Activated naive CD8-positive, alpha-beta T cell treated with anti-CD3 and anti-CD28 coated beads, Interleukin-2, amount 50 U/mL, for 16 hours (primary cell): ENCODE results near the gene FBXO31.
"Not testable (repeated sequence)": the region's sequence is repeated elsewhere in the genome, so short reads cannot be mapped to it uniquely, and the experiment has no call there.

Experiments used
- DNase-seq: peaks from one replicate; pipeline ENCODE4 v3.0.0-alpha.2; 2020; ENCODE audit warnings: low read depth, low spot score

The FBXO31 gene

DNA sequence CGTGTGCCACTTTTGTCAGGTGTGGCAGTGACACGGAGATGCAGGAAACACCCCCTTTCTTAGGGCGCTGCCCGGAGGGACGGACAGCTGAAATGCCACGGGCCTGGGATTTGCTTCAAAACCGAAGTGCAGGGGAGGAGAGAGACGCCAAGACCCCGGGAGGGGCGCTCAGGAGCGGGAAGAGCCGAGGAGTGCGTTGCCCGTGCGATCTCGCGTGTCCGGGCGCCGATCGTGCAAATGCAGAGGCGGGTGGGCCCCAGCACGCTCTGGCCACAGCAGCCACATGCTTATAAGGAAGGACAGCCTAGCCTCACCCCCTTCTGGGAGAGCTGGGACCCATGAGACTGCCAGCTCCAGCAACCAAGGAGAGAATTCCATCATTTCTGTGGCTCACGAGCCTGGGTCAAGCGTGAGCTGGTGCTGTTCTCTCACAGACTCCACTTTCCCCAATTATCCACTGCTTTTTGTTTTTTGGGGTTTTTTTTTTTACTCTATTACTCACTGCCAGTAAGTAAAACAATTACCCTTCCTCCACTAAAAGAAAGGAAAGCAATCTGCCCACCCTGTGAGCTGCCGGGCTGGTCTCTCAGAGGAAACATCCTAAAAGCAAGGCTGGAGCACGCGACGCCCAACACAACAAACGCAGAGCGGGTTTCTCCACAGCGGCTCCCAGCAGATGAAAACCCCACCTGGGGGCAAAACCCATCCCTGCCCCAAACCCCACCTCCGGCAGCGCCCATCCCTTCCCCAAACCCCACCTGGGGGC lies 39.2 kb downstream of the FBXO31 start:
- DNase-seq = no peak

GRCh38 chr16:87343753-87344050 lies 39.9 kb downstream of the FBXO31 start:
- no peak for DNase-seq

DNA sequence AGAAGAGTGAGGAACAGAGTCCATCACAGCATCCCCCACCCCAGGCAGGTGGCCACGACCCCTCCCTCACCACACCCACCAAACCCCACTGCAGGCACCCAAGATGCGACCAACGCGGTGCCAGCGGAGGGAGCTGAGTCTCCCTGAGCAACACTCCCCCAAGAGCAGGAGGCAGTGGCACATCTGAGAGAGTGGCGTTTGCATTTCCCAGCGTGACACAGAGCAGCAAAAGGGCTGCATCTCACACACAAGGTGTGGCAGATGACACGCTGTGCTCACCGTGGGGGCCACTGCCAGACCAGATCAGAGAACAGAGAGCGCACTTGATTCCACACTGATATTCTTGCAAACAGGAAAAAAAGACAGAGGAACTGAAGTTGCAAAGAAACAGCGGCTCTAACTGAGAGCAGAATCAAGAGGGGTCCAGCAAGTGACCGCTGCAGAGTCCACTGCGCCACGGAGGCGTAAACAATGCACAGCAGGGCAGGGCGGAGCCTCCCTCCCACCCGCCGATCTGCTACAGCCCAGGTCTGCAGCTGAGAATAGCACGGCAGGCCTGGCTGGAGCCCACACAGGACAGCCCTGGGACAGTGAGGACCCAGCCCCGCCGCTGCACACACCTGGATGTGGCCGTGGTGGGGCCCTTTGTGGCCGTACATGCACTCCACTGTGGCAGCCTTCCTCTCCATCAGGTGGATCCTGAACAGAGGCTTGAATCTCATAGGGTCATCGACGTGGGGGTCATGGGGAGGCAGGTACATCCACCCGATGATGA lies 40.4 kb downstream of the FBXO31 start:
- no peak for DNase-seq

DNA sequence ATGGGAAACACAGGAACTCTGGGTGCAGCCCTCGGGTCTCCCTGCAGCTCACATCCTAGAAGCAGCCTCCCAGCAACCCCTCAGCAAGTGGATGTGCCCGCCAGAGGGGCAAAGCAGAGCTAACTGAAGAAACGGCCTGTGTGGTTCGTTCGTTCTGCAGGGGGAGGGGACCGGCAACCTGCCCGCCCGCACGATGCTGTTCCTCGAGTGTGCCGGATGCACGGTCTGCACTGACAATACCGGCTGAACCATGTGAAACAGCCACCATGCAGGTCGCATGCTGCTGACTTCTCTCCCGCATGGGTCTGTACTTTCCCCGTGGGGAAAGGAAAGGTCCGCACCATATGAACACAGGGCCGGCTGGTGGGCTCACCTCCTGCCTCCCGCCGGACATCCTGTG lies 41.1 kb downstream of the FBXO31 start:
- no peak for DNase-seq

DNA sequence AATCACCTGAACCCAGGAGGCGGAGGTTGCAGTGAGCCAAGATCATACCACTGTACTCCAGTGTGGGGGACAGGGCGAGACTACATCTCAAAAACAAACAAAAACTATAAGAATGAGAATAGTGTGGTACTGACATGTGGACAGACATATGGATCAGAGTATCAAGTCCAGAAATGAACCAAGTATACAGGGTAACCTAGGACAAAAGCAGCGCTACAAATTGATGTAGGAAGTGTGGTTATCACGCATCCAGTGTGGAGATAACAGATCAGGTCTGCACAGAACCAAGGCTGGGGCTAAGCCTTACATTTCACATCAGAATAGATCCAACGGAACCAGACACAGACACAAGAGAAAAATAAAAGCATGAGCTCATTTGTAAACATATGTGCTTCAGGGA lies 43.4 kb downstream of the FBXO31 start:
- DNase-seq = no peak

GRCh38 chr16:87339724-87340105 lies 43.9 kb downstream of the FBXO31 start:
- not testable (repeated sequence) for DNase-seq

GRCh38 chr16:87339086-87339723 lies 44.4 kb downstream of the FBXO31 start:
- no peak for DNase-seq

DNA sequence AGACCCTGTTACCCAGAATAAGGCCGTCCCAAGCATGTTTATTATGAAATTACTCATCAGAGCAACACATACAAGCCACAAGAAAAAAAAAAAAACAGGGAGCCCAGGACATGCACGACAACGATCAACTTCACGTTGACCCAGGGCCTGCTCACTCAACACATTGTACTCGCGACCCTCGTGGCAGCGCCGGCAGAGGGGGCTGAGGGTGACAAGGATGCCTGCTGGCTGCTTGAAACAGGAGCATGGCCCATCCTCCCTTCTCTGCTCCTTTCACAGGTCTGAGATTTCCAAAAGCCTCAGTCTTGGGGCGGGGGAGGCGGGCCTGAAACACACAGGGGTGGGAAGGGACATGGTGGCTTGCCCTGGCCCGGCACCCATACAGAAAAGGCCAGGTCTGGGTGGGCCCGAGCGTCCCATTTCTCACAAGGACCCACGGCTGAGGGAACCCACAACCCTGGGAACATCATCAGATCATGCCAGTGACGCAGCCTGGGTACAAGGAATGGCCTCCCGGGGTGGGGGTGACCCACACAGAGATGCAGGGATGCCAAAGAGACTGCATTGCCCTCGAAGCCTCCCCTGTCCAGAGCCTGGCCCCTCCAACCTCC lies 45.3 kb downstream of the FBXO31 start:
- DNase-seq = no peak

DNA sequence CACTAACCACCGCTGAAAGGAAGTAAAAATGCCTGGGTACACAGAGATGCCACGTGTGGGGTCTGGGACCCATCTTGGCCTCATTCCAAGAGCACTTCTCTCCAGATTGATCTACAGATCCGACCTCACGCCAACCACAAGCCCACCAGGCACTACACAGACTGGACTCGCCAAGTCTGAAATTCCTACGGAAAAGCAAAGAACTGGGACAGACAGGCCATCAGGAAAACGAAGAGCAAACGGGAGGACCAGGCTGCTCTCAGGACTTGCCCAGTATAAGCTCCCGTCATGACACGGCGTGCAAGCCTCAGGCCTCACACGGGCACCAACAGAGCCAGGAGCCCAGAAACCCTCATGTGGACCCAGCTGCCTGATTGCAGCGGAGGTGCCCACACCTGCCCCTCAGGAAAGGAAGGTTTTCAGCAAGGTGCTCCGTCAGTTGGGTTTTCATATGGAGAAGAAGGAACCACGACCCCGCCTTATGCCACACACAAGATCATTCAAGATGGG lies 46.3 kb downstream of the FBXO31 start:
- DNase-seq = no peak

GRCh38 chr16:87336434-87337240 lies 46.9 kb downstream of the FBXO31 start:
- no peak for DNase-seq

DNA sequence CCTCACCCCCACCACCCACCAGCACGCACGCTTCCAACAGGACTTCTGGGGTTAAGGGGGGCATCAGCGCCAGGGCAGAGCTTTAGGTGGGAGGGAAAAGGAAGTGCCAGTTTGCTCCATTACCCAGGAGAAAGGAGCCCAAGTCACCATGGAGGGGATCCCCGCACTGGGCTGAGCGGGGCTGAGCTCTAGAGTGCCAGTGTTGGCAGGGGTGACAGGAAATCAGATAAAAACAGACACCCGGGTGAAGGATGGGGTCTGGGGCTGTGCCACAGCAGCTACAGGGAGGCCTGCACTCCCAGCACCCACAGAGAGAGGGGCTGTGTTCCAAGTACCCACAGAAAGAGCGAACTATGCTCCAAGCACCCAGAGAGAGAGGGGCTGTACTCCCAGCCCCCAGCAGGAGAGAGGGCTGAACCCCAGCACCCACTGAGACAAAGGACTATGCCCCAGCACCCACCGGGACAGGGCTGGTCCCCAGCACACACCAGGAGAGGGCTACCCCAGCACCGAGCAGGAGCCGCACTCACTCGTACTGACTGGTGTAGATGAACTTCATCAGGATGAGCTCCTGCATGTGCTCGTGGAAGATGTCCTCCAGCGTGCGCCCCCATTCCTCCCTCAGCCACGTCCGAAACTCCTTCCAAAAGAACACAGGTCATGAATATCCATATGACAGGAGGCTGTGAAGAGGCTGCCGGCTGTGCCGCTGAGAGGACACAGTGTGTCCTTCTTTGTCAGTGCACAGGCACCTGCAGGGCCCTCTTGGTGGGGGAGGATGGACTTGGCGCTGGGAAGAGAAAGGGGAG lies 47.7 kb downstream of the FBXO31 start:
- no peak for DNase-seq

GRCh38 chr16:87334651-87335624 lies 48.6 kb downstream of the FBXO31 start:
- DNase-seq = no peak

GRCh38 chr16:87333581-87334331 lies 49.8 kb downstream of the FBXO31 start:
- no peak for DNase-seq

GRCh38 chr16:87333101-87333500 lies 50.5 kb downstream of the FBXO31 start:
- no peak for DNase-seq

- DNase-seq = no peak
Measured at GRCh38 chr16:87332150-87332549, 51.4 kb downstream of the FBXO31 start.

DNA sequence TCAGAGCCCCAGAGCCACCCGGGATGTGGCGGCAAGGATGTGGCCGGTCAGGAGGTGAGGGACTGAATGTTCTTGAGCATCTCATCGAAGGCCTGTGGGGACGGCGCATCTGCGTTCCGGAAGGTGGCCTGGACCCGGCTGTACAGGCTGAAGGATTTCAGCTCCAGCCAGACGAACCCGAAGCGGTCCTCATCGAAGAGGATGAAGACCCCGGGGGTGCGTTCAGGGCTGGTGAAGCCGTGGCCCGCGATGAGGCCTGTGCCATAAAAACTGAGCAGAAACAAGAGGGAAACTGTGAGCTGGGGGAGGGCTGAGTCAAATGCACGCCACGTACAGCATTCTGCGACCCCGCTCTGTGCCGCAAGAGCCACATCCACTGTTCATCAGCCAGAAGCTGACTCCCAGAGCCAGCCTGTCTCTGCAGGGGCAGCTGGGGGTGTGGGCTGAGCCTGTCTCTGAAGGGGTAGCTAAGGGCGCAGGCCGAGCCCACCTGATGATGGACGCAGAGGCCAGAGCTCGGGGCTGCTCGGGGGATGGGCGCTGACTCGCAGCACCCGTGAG lies 52.3 kb downstream of the FBXO31 start:
- no peak for DNase-seq

DNA sequence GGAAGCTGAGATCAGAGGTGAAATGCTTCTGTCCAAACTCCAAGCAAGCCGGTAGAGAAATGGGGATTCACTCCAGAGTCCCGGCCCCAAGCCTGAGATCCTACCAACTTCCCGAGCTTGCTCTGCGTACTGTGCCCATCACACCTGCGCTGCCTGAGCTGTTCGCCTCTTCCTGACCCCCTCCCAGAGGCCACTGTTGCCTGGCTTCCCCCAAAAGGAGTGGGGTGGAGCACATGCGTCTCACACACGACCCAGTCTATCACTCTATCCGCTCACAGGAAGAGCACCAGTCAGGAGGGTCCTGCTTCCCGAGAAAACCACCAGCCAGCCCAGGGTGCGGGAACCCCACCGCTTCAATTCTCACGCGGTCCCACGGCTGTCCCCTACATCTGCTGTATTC lies 52.9 kb downstream of the FBXO31 start:
- DNase-seq = no peak

DNA sequence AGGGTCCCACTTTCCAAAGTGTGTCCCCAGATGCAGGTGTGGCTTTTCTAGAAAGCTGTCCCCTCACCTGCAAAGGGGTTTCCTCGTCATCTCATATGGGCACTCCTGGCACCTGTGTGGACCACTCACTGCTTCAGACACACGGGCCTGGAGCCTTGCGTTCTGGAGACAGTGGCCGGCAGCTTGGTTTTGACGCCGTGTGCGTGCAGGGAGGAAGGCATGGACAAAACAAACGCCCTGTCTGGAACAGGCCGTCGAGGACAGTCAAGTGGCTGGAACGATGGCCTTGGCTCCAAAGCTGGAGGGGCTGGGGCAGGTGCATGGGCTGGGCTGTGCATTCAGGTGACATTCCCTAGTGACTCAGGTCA lies 53.3 kb downstream of the FBXO31 start:
- no peak for DNase-seq
